ENCODE results near the gene OXCT2. TPM values are rescaled to one million over a fixed set of nuclear protein-coding genes. Genes with fewer than 3 reads are reported as not detected.

OXCT2 gene
- polyA plus RNA-seq, 1 donor (not counting 4 experiments of a cell fraction or from before 2014, with no cell fraction given) = not detected

GRCh38 chr1:39761557-39762260 is 9.4 kb downstream of the OXCT2 start:
- TF ChIP-seq CTCF (optimal IDR thresholded peaks at IDR 0.05 in 1 of 3, IDR thresholded peaks at IDR 0.05 in 1 of 3, conservative IDR thresholded peaks at IDR 0.05 in 1 of 3; ENCODE audit: extremely low read depth in 1 of 3, insufficient read depth in 2 of 3, low read length in 3 of 3) (no peak), EZH2 (IDR thresholded peaks at IDR 0.05; ENCODE audit: low read length) (no peak)
- H3K9me1 ChIP-seq (ENCODE audit: control insufficient read depth, extremely low read depth, insufficient read depth, low read length) = no peaks in the 10 kb centered on the region
- no peak overlapping the region for H3K27ac ChIP-seq (ENCODE audit: control insufficient read depth, insufficient read depth, low read length)

GRCh38 chr1:39761016-39761415 is 10.1 kb downstream of the OXCT2 start:
- Histone ChIP-seq H3K4me2 (ENCODE audit: control insufficient read depth, extremely low read depth, insufficient read depth, low read depth, low read length) (no peak overlapping the region), H3K79me2 (ENCODE audit: control insufficient read depth, insufficient read depth, low read length) (no peaks in the 10 kb centered on the region), H3K27me3 (ENCODE audit: control insufficient read depth, extremely low read depth, insufficient read depth, low read length) (no peaks in the 10 kb centered on the region), H3K36me3 (ENCODE audit: control insufficient read depth in 2 of 2, extremely low read depth in 1 of 2, insufficient read depth in 2 of 2, low read length in 2 of 2) (peaks cover 1 to 5% of the 10 kb centered on the region in 2 experiments), H2AFZ (ENCODE audit: control insufficient read depth, low read length) (no peak overlapping the region), H3K4me3 (ENCODE audit: control insufficient read depth in 2 of 3, extremely low read depth in 1 of 3, insufficient read depth in 2 of 3, low read depth in 1 of 3, low read length in 3 of 3) (no peak overlapping the region), H3K9me1 (ENCODE audit: control insufficient read depth, extremely low read depth, insufficient read depth, low read length) (no peaks in the 10 kb centered on the region), H3K9ac (ENCODE audit: control insufficient read depth, extremely low read depth, insufficient read depth, low read length) (no peak overlapping the region), H3K9me3 (ENCODE audit: control insufficient read depth, low read depth, low read length) (no peaks in the 10 kb centered on the region), H3K27ac (ENCODE audit: control insufficient read depth, insufficient read depth, low read length) (no peak overlapping the region), H3K4me1 (ENCODE audit: control insufficient read depth, extremely low read depth, insufficient read depth, low read length) (no peaks in the 10 kb centered on the region), H4K20me1 (ENCODE audit: control insufficient read depth, extremely low read depth, insufficient read depth, low read length) (no peaks in the 10 kb centered on the region)
- FAIRE-seq = no peak
- no peak for DNase-seq (ENCODE audit: low read depth, low spot score)
- dilution Hi-C loops (cut with MboI; ENCODE audit: extremely low pct_ligation_motif_present, low sequenced_read_pairs) = no loop called here
- TF ChIP-seq EZH2 (IDR thresholded peaks at IDR 0.05; ENCODE audit: low read length) = no peak
- no peak for TF ChIP-seq CTCF (optimal IDR thresholded peaks at IDR 0.05 in 1 of 3, IDR thresholded peaks at IDR 0.05 in 1 of 3, conservative IDR thresholded peaks at IDR 0.05 in 1 of 3; ENCODE audit: extremely low read depth in 1 of 3, insufficient read depth in 2 of 3, low read length in 3 of 3)

More at GRCh38 chr1:39761557-39762260, 9.4 kb downstream of the OXCT2 start:
- Histone ChIP-seq H4K20me1 (ENCODE audit: control insufficient read depth, extremely low read depth, insufficient read depth, low read length) (no peaks in the 10 kb centered on the region), H3K4me2 (ENCODE audit: control insufficient read depth, extremely low read depth, insufficient read depth, low read depth, low read length) (no peak overlapping the region), H3K9me3 (ENCODE audit: control insufficient read depth, low read depth, low read length) (no peaks in the 10 kb centered on the region), H2AFZ (ENCODE audit: control insufficient read depth, low read length) (no peak overlapping the region), H3K36me3 (ENCODE audit: control insufficient read depth in 2 of 2, extremely low read depth in 1 of 2, insufficient read depth in 2 of 2, low read length in 2 of 2) (peaks cover 1 to 5% of the 10 kb centered on the region in 2 experiments), H3K4me3 (ENCODE audit: control insufficient read depth in 2 of 3, extremely low read depth in 1 of 3, insufficient read depth in 2 of 3, low read depth in 1 of 3, low read length in 3 of 3) (no peak overlapping the region), H3K4me1 (ENCODE audit: control insufficient read depth, extremely low read depth, insufficient read depth, low read length) (no peaks in the 10 kb centered on the region), H3K9ac (ENCODE audit: control insufficient read depth, extremely low read depth, insufficient read depth, low read length) (no peak overlapping the region), H3K27me3 (ENCODE audit: control insufficient read depth, extremely low read depth, insufficient read depth, low read length) (no peaks in the 10 kb centered on the region), H3K79me2 (ENCODE audit: control insufficient read depth, insufficient read depth, low read length) (no peaks in the 10 kb centered on the region)
- FAIRE-seq (no peak), DNase-seq (ENCODE audit: low read depth, low spot score) (no peak)
- dilution Hi-C loops (cut with MboI; ENCODE audit: extremely low pct_ligation_motif_present, low sequenced_read_pairs) = no loop called here

All from keratinocyte (primary cell).